CD4-positive, alpha-beta T cell treated with Interferon alpha-2 for 1 hour (primary cell): Measurements from ENCODE around the gene SLC8A3.

Experiments used
- DNase-seq, 2 donors: peaks; one replicate each; pipeline ENCODE4 v3.0.0-alpha.2; 2020 to 2022

The SLC8A3 gene

GRCh38 chr14:70057519-70058136 lies 131.1 kb downstream of the SLC8A3 start:
- no peak for DNase-seq

- DNase-seq = no peak
Measured at GRCh38 chr14:70052990-70053389, 135.8 kb downstream of the SLC8A3 start.

- DNase-seq = no peak
Measured at GRCh38 chr14:70050136-70050535, 138.6 kb downstream of the SLC8A3 start.

- DNase-seq = no peak
Measured at GRCh38 chr14:70049605-70050004, 139.1 kb downstream of the SLC8A3 start.

- no peak for DNase-seq
Measured at GRCh38 chr14:70048313-70048654, 140.5 kb downstream of the SLC8A3 start.

GRCh38 chr14:70047598-70048312 lies 141.0 kb downstream of the SLC8A3 start:
- no peak for DNase-seq

GRCh38 chr14:70045844-70046535 lies 142.8 kb downstream of the SLC8A3 start:
- no peak for DNase-seq

- DNase-seq = no peak
Measured at GRCh38 chr14:70045310-70045709, 143.4 kb downstream of the SLC8A3 start.

GRCh38 chr14:70043001-70043400 lies 145.8 kb downstream of the SLC8A3 start:
- no peak for DNase-seq

- no peak for DNase-seq
Measured at GRCh38 chr14:70036665-70037064, 152.1 kb downstream of the SLC8A3 start.

- no peak for DNase-seq
Measured at GRCh38 chr14:70034257-70034656, 154.5 kb downstream of the SLC8A3 start.

- DNase-seq = no peak
Measured at GRCh38 chr14:70033561-70033960, 155.2 kb downstream of the SLC8A3 start.

- DNase-seq = no peak
Measured at GRCh38 chr14:70033116-70033515, 155.6 kb downstream of the SLC8A3 start.

GRCh38 chr14:70032447-70032846 lies 156.3 kb downstream of the SLC8A3 start:
- no peak for DNase-seq

- no peak for DNase-seq
Measured at GRCh38 chr14:70032016-70032415, 156.7 kb downstream of the SLC8A3 start.

- no peak for DNase-seq
Measured at GRCh38 chr14:70029296-70030132, 159.2 kb downstream of the SLC8A3 start.

GRCh38 chr14:70027785-70028428 lies 160.8 kb downstream of the SLC8A3 start:
- DNase-seq = peak; percentile 30 to 49

- no peak for DNase-seq
Measured at GRCh38 chr14:70023871-70024270, 164.9 kb downstream of the SLC8A3 start.

- DNase-seq = no peak
Measured at GRCh38 chr14:70022771-70023445, 165.8 kb downstream of the SLC8A3 start.

GRCh38 chr14:70021548-70022220 lies 167.1 kb downstream of the SLC8A3 start:
- no peak for DNase-seq

GRCh38 chr14:70020352-70021170 lies 168.2 kb downstream of the SLC8A3 start:
- DNase-seq = no peak
